Measurements from ENCODE around the gene FXYD2. TPM values are rescaled to one million over a fixed set of nuclear protein-coding genes. Genes with fewer than 3 reads are reported as not detected.

The FXYD2 gene
- total and polyA plus RNA-seq, 2 of the 8 experiments (the other 6 are each of a cell fraction or from before 2014, with no cell fraction given): 0.89 to 1.1 TPM

GRCh38 chr11:117826190-117826570, 1.6 kb upstream of the FXYD2 start:
- H3K4me1 ChIP-seq (replicated peaks in 1 of 4; ENCODE audit: control insufficient read depth in 3 of 4, insufficient read depth in 4 of 4, low read length in 3 of 4): peaks cover 0 to 24% (median 17%) of the 10 kb centered on the region in 4 experiments; a peak in 6 of 7 replicates
- H2BK20ac ChIP-seq (ENCODE audit: low read length): no peak overlapping the region
- no peak overlapping the region for H2BK12ac ChIP-seq (ENCODE audit: low read depth, low read length)
- no peaks in the 10 kb centered on the region for H3K23me2 ChIP-seq (ENCODE audit: low read depth, low read length)
- no peak overlapping the region for H3K56ac ChIP-seq (replicated peaks; ENCODE audit: insufficient read length, low read depth, low read length)
- H3K4me3 ChIP-seq (ENCODE audit: extremely low read depth in 1 of 4, insufficient read depth in 2 of 4, low read depth in 3 of 4, low read length in 4 of 4): no peak overlapping the region
- H3K9me3 ChIP-seq (ENCODE audit: insufficient read depth in 2 of 2, low read depth in 1 of 2, low read length in 1 of 2): no peaks in the 10 kb centered on the region
- H4K20me1 ChIP-seq (replicated peaks in 1 of 2; ENCODE audit: control insufficient read depth in 1 of 2, insufficient read depth in 2 of 2, low read length in 2 of 2): no peaks in the 10 kb centered on the region
- H3K18ac ChIP-seq (ENCODE audit: extremely low read depth, low read length): no peak overlapping the region
- H2BK120ac ChIP-seq (replicated peaks; ENCODE audit: low read depth, low read length): no peak overlapping the region
- no peak overlapping the region for H3K4me2 ChIP-seq (ENCODE audit: insufficient read depth in 1 of 2, low read depth in 2 of 2, low read length in 2 of 2)
- H2AFZ ChIP-seq (ENCODE audit: low read length): no peak overlapping the region
- H3K79me2 ChIP-seq (ENCODE audit: control insufficient read depth in 1 of 2, insufficient read depth in 2 of 2, low read length in 2 of 2): no peaks in the 10 kb centered on the region
- no peak overlapping the region for H4K91ac ChIP-seq (replicated peaks; ENCODE audit: insufficient read length, low read length)
- no peak overlapping the region for H3K4ac ChIP-seq (replicated peaks; ENCODE audit: insufficient read length, low read depth, low read length)
- H3K79me1 ChIP-seq (ENCODE audit: low read depth, low read length): no peaks in the 10 kb centered on the region
- H2BK5ac ChIP-seq (ENCODE audit: low read depth, low read length): no peak overlapping the region
- H3K23ac ChIP-seq (ENCODE audit: insufficient read length): no peak overlapping the region
- TF ChIP-seq MAFK (IDR thresholded peaks at IDR 0.05; ENCODE audit: low read depth, low read length) (no peak), TAF7 (optimal IDR thresholded peaks at IDR 0.05; ENCODE audit: borderline replicate concordance, low read depth, low read length) (no peak), NRF1 (IDR thresholded peaks at IDR 0.05; ENCODE audit: low read depth, low read length) (no peak), KDM4A (IDR thresholded peaks at IDR 0.05; ENCODE audit: low read depth, low read length, severe bottlenecking) (no peak), SAP30 (IDR thresholded peaks at IDR 0.05; ENCODE audit: insufficient read depth, insufficient replicate concordance, low read length) (no peak)
- no peak overlapping the region for H2BK15ac ChIP-seq (ENCODE audit: low read length)
- no peak overlapping the region for H3K27ac ChIP-seq (ENCODE audit: low read depth, low read length)
- 77% methylated on average over 10 of the region's 10 CpGs; no CpG with 5 or more reads in 1 of the 2 experiments for WGBS, 2 experiments (ENCODE audit: extremely low coverage in 1 of 2, insufficient coverage in 1 of 2, insufficient read length in 1 of 2, insufficient replicate concordance in 2 of 2, low coverage in 1 of 2, low lambda C conversion rate in 2 of 2, missing lambda C conversion rate in 1 of 2)
- DNase-seq (ENCODE audit: low read depth in 1 of 2, low spot score in 2 of 2): no peak
- H2AK5ac ChIP-seq (ENCODE audit: low read depth, low read length): no peak overlapping the region
- H3K27me3 ChIP-seq (replicated peaks in 1 of 4; ENCODE audit: control insufficient read depth in 3 of 4, extremely low read depth in 1 of 4, insufficient read depth in 3 of 4, low read length in 3 of 4): no peaks in the 10 kb centered on the region; a peak in 1 of 7 replicates
- H4K5ac ChIP-seq (ENCODE audit: insufficient read length, low read depth, low read length): no peak overlapping the region
- ChIA-PET CTCF (ENCODE audit: partially characterized antibody) (interaction anchor here (1.0 to 11.9 kb wide), 9 partner anchors 7 to 366 kb away, joined by 3 to 91 read pairs (median 6); no protein-coding TSS in a partner anchor), POLR2A (ENCODE audit: partially characterized antibody) (no interaction called here)
- no peak for FAIRE-seq
- no peak overlapping the region for H4K8ac ChIP-seq (ENCODE audit: extremely low read depth, insufficient read depth, low read length)
- no peak overlapping the region for H3K9ac ChIP-seq (replicated peaks in 1 of 4; ENCODE audit: extremely low read depth in 1 of 4, low read depth in 3 of 4, low read length in 3 of 4)
- H3K36me3 ChIP-seq (ENCODE audit: control insufficient read depth in 2 of 4, insufficient read depth in 4 of 4, low read length in 3 of 4): no peaks in the 10 kb centered on the region
- no peak overlapping the region for H3K14ac ChIP-seq (ENCODE audit: insufficient read length)
